OCI-LY3 (cell line): ENCODE data around the gene SMARCA4.

ENCODE experiments used
- H2AFZ ChIP-seq: fragments of 200-600, 300-600 bp; shearing (Covaris generic); 2 replicates; pipeline ENCODE4 v1.6.0; 2014; ENCODE audit warnings: antibody characterized with exemption, low read depth, low read length
- H3K27ac ChIP-seq: fragments of 200-600, 300-600 bp; sonication (generic); 2 replicates; pipeline ENCODE4 v1.5.1; 2014; ENCODE audit warnings: mild to moderate bottlenecking, low read length, moderate library complexity, mixed read lengths
- H3K27me3 ChIP-seq: fragments of 200-600, 300-600 bp; sonication (generic); 2 replicates; pipeline ENCODE4 v1.6.1; 2014; ENCODE audit warnings: low read depth, low read length, mixed read lengths
- H3K36me3 ChIP-seq: fragments of 200-600, 300-600 bp; sonication (generic); replicated peaks from 2 replicates; pipeline ENCODE3; 2014; ENCODE audit warnings: low read depth, low read length, mixed read lengths
- H3K4me1 ChIP-seq: fragments of 300-600, 200-600 bp; sonication (generic); 2 replicates; pipeline ENCODE4 v1.6.1; 2014; ENCODE audit warnings: low read length, mixed read lengths
- H3K4me2 ChIP-seq: fragments of 200-600, 300-600 bp; sonication (generic); 2 replicates; pipeline ENCODE4 v1.6.1; 2014; ENCODE audit warnings: low read length, mixed read lengths
- H3K4me3 ChIP-seq: fragments of 300-600, 200-600 bp; sonication (generic); 2 replicates; pipeline ENCODE4 v1.5.1; 2014; ENCODE audit warnings: antibody characterized with exemption, mild to moderate bottlenecking, low read length, moderate library complexity
- H3K79me2 ChIP-seq: fragments of 300-600, 200-600 bp; shearing (Covaris generic); 2 replicates; pipeline ENCODE4 v1.6.1; 2014; ENCODE audit warnings: mild to moderate bottlenecking, low read length, mixed read lengths
- H3K9ac ChIP-seq: fragments of 300-600, 200-600 bp; shearing (Covaris generic); 2 replicates; pipeline ENCODE4 v1.6.0; 2014; ENCODE audit warnings: mild to moderate bottlenecking, low read length, moderate library complexity
- H3K9me3 ChIP-seq: fragments of 200-600, 300-600 bp; shearing (Covaris generic); 2 replicates; pipeline ENCODE4 v1.6.1; 2014; ENCODE audit warnings: low read length, mixed read lengths; ENCODE audit not compliant: insufficient read depth
- H4K20me1 ChIP-seq: fragments of 200-600, 300-600 bp; sonication (generic); 2 replicates; pipeline ENCODE4 v1.6.1; 2016; ENCODE audit warnings: low read length, mixed read lengths; ENCODE audit not compliant: insufficient read depth
- CTCF ChIP-seq: fragments of 200-600, 300-600 bp; sonication (generic); IDR thresholded peaks from 2 replicates; pipeline ENCODE4 v1.5.1; 2014; ENCODE audit warnings: antibody characterized with exemption, low read length, low read depth
- EZH2phosphoT487 ChIP-seq: fragments of 200-600 bp; shearing (Covaris generic); IDR thresholded peaks from 2 replicates; pipeline ENCODE4 v1.6.1; 2018; ENCODE audit warnings: antibody characterized with exemption, mixed run types, low read depth

The SMARCA4 gene

GRCh38 chr19:11041966-11042627 is 81.3 kb downstream of the SMARCA4 start:
- H4K20me1 ChIP-seq, result peaks cover 37% of the 10 kb centered on the region
- no peaks in the 10 kb centered on the region for H3K9me3 ChIP-seq
- H3K4me3 ChIP-seq, result no peak overlapping the region
- no peak overlapping the region for H3K9ac ChIP-seq
- H3K79me2 ChIP-seq, result no peaks in the 10 kb centered on the region
- no peak overlapping the region for H3K4me2 ChIP-seq
- TF ChIP-seq EZH2phosphoT487, result no peak
- H2AFZ ChIP-seq, result no peak overlapping the region
- peaks cover 70% of the 10 kb centered on the region for H3K36me3 ChIP-seq
- peaks cover 15% of the 10 kb centered on the region for H3K4me1 ChIP-seq
- no peak overlapping the region for H3K27ac ChIP-seq
- H3K27me3 ChIP-seq, result no peaks in the 10 kb centered on the region

GRCh38 chr19:11044431-11044830 is 83.6 kb downstream of the SMARCA4 start:
- H3K4me3 ChIP-seq, result no peak overlapping the region
- no peak for TF ChIP-seq CTCF
- no peak for TF ChIP-seq EZH2phosphoT487
- H3K36me3 ChIP-seq, result peaks cover 60% of the 10 kb centered on the region
- no peaks in the 10 kb centered on the region for H3K27me3 ChIP-seq
- H3K79me2 ChIP-seq, result no peaks in the 10 kb centered on the region
- no peak overlapping the region for H3K4me2 ChIP-seq
- H3K9me3 ChIP-seq, result no peaks in the 10 kb centered on the region
- no peak overlapping the region for H3K27ac ChIP-seq
- H4K20me1 ChIP-seq, result peaks cover 44% of the 10 kb centered on the region
- H3K9ac ChIP-seq, result no peak overlapping the region
- H2AFZ ChIP-seq, result no peak overlapping the region
- H3K4me1 ChIP-seq, result peaks cover 28% of the 10 kb centered on the region

- Histone ChIP-seq H2AFZ (no peak overlapping the region), H3K79me2 (no peaks in the 10 kb centered on the region), H3K27ac (no peak overlapping the region), H3K27me3 (peaks cover 4% of the 10 kb centered on the region; the same call in 1 of the 2 replicates), H3K9ac (no peak overlapping the region), H3K4me2 (no peak overlapping the region), H3K36me3 (peaks cover 71% of the 10 kb centered on the region), H3K4me1 (peaks cover 31% of the 10 kb centered on the region), H3K9me3 (no peaks in the 10 kb centered on the region), H4K20me1 (peaks cover 55% of the 10 kb centered on the region), H3K4me3 (no peak overlapping the region)
- no peak for TF ChIP-seq EZH2phosphoT487
- TF ChIP-seq CTCF, result no peak
Observed at GRCh38 chr19:11045536-11045935, 84.7 kb downstream of the SMARCA4 start.

- Histone ChIP-seq H3K27me3 (peaks cover 4% of the 10 kb centered on the region; the same call in 1 of the 2 replicates), H3K79me2 (no peaks in the 10 kb centered on the region), H3K4me1 (peaks cover 31% of the 10 kb centered on the region), H3K36me3 (peaks cover 64% of the 10 kb centered on the region), H4K20me1 (peaks cover 64% of the 10 kb centered on the region), H3K4me3 (peak overlapping the region; percentile 4; the same call in 1 of the 2 replicates), H2AFZ (no peak overlapping the region), H3K27ac (no peak overlapping the region), H3K9ac (no peak overlapping the region), H3K4me2 (peak overlapping the region; percentile 28), H3K9me3 (no peaks in the 10 kb centered on the region)
- TF ChIP-seq CTCF (no peak), EZH2phosphoT487 (no peak)
Observed at GRCh38 chr19:11046605-11047354, 86.0 kb downstream of the SMARCA4 start.
